K562 (cell line): ENCODE measurements around the gene FRMPD1.

Experiments
- ESRRA ChIP-seq: fragments of 450-650 bp; IDR thresholded peaks from 2 replicates; pipeline ENCODE4 v1.6.1; 2014; ENCODE audit warnings: low read depth, mild to moderate bottlenecking, moderate library complexity, borderline replicate concordance
- POLR2A ChIP-seq: fragments of 450-650 bp; conservative IDR thresholded peaks from 2 replicates; pipeline ENCODE4 v1.6.1; 2016
- PRPF4 ChIP-seq: fragments of 200-400 bp; formaldehyde crosslinking; IDR thresholded peaks from one replicate; pipeline ENCODE4 v1.6.1; 2017; ENCODE audit warnings: low read length, low read depth, mild to moderate bottlenecking; ENCODE audit not compliant: insufficient read depth, poor library complexity, severe bottlenecking
- ZBTB17 ChIP-seq: fragments of 450-650 bp; formaldehyde crosslinking; IDR thresholded peaks from 2 replicates; pipeline ENCODE4 v1.4.0; 2020; ENCODE audit warnings: mild to moderate bottlenecking
- ZNF740 ChIP-seq, 3 experiments: fragments of 200-800 bp in 1 of 3; sonication (Bioruptor generic) in 1 of 3; sonication (generic) in 1 of 3; formaldehyde crosslinking in 1 of 3; IDR thresholded peaks; 2 replicates each; pipeline versions ENCODE4 v1.6.1 to v1.8.0; 2016 to 2022; ENCODE audit warnings: mild to moderate bottlenecking in 2 of 3, missing compliant biosample characterization in 2 of 3, missing genetic modification characterization in 2 of 3, missing genetic modification reagents in 1 of 3
- TF ChIP-seq, protein P1 (sequence below): fragments of 450-650 bp; formaldehyde crosslinking; IDR thresholded peaks from 2 replicates; pipeline ENCODE4 v1.4.0; 2020; ENCODE audit warnings: mild to moderate bottlenecking, mixed read lengths

DNA sequence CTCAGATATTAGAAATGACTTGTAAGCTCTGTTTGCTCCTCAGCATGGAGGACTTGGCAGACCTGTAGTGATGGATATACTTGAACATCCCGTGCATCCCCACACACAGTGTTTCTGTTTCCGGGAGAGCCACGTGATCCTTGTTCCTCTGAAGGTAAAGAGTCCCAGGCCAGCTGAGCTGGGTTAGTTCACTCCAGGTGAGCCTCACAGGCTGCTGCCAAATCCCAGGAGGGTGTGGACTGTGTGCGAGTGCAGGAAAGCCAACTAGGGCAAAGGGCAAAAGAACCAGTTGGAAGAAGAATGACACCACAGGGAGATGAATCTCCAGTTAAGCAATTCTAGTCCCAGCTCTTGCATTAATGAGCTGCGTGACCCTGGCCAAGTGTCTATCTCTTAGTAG lies 47.9 kb upstream of the FRMPD1 start:
- TF ChIP-seq ZBTB17 (CRISPR knock-in tag) = no peak
- no peak for TF ChIP-seq PRPF4
- no peak for TF ChIP-seq POLR2A
- TF ChIP-seq ZNF740 (CRISPR knock-in tag; IDR thresholded peaks at IDR 0.05) = no peak
- TF ChIP-seq ZNF740 (tag; IDR thresholded peaks at IDR 0.05) = no peak
- no peak for TF ChIP-seq ESRRA
- TF ChIP-seq, protein P1, sequence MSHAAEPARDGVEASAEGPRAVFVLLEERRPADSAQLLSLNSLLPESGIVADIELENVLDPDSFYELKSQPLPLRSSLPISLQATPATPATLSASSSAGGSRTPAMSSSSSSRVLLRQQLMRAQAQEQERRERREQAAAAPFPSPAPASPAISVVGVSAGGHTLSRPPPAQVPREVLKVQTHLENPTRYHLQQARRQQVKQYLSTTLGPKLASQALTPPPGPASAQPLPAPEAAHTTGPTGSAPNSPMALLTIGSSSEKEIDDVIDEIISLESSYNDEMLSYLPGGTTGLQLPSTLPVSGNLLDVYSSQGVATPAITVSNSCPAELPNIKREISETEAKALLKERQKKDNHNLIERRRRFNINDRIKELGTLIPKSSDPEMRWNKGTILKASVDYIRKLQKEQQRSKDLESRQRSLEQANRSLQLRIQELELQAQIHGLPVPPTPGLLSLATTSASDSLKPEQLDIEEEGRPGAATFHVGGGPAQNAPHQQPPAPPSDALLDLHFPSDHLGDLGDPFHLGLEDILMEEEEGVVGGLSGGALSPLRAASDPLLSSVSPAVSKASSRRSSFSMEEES = no peak
